ENCODE data around the gene ADGRL2. TPM values are rescaled to one million over a fixed set of nuclear protein-coding genes. Genes with fewer than 3 reads are reported as not detected.

Gene ADGRL2
- polyA plus RNA-seq, 12 donors: 44.5 to 141 (median 77.9) TPM; not detected in 1

DNA sequence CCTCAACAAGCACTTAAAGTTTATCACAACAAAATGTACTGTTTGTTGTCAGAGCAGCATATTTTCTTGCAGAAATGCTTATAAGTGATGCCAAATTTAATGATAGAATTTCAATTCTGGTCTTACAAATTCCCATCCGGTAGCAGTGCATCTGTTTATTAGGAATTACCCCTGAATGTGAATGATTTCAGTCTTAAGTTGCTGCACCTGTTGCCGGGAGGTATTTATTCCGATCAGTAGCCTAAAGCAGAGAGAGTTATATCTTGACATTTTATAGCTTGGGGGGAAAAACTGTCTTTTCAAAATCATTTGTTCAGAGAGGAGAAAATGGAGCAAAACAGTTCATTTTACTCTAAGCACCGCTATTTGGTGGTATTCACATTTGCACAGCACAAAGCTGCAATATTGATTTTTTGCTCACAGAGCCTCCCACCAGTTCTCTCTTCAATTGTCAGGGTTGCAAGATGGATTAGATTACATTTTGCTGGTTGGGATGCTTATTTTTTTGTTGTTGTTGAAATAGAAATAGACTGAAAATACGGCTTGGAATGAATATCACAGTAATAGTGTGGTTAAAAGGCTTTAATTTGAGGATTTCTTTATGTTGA lies 98.6 kb downstream of the ADGRL2 start:
- no peak for DNase-seq

DNA sequence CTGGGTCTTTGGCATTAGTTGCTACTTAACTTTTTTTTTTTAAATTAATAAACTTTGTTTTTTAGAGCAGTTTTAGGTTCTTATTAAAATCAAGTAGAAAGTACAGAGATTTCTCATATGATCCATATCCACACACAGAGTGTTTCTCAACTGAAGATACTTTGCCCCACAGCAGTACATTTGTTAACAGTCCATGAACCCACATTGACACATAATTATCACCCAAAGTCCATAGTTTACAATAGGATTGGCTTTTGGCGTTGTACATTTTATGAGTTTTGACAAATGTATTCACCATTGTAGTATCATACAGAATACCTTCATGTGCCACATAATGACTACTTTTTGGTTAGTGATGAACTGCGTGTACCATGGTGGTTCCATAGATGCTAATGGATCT lies 106.8 kb downstream of the ADGRL2 start:
- DNase-seq: no peak

DNA sequence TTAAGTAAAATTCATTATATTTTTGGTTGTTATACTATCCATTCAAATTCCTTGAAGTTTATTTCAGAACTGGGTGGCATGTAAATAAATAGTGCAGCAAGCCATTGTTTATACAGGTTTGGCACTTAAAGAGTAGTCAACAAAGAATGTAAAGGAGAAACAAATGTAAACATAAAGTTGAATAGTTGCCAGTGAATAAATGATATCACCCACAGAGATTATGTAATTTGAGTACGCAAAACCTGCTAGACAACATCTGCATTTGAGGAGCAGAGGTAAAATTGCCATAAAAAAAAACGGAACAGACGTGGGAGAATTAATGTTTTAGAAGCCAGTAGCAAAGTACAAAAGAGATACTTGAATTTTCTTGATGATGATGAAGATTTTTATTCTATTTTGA lies 111.6 kb downstream of the ADGRL2 start:
- no peak for DNase-seq

DNA sequence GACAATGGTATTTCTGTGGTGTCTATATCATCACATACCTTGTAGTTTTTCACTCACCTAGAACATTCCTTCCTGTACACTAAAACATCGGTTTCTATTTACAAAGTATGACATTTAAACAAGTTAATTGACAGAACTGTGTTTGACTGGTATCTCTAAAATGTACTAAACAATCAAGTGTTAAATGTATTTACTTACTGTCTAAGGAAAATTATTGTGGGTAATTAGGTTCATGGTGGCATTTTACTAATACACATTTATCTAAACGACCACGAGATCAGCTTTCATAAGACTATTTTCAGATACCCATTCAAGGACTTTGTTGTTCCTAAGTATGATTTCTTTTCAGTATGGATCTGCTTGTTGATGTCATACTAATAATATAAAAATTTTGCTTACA lies 115.2 kb downstream of the ADGRL2 start:
- no peak for DNase-seq

DNA sequence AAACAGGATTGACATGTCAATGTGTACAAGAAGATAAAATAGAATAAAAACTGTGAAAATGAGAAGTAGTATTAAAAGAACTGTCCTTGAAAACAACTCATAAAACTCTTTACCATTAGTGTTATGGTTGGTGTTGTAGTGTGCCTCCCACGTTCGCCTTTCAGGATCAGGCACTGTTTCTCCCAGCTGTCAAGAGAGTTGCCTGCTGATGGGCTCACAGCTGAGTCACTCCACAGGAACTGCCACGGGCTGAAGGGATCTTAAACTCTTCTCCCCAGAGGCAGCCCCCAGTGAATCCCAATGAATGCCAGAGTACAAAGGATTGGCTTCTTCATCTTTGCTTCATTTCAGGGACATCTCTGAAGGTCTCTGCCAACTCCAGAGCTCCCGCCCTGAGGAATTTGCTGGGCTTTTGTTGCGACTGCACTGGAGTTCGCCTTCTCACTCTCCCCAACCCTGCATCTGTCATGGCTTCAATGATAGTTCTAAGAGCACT lies 119.6 kb downstream of the ADGRL2 start:
- DNase-seq: no peak

DNA sequence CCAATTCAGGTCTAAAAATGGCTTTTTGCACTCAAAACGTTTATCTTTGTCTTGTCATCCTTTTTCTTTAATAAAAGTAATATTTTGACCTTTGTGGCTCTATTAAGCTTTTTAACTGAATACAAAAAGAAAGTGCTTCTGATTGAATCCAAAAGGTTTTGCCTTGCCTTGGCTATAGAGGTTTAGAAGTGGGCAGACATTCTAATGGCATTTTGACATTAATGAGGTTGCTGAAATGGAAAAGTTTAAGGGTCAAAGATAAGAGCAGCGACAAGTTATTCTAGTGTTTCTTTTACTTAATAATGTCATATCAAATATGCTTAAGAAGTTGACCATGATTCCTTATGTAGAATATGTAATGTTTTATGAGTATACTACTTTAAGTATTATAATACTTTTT lies 120.2 kb downstream of the ADGRL2 start:
- DNase-seq: no peak

DNA sequence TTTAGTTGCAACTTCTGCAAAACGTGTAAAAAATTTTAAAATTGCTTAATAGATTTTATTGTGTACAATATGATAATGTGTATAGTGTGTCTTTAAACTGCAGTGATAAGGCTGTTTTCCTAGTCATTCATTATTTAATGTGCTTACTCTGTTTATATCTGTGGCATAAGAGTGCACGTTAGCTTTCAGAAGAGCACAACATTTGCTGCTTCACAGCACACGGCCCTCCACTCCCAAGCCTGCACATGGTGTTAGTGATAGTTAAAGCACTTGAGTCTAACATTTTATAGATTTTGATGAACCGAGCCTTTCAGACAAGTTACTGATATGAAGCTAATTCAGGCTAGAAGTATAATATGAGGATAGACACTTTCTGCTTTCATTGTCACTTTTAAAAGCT lies 120.6 kb downstream of the ADGRL2 start:
- no peak for DNase-seq

DNA sequence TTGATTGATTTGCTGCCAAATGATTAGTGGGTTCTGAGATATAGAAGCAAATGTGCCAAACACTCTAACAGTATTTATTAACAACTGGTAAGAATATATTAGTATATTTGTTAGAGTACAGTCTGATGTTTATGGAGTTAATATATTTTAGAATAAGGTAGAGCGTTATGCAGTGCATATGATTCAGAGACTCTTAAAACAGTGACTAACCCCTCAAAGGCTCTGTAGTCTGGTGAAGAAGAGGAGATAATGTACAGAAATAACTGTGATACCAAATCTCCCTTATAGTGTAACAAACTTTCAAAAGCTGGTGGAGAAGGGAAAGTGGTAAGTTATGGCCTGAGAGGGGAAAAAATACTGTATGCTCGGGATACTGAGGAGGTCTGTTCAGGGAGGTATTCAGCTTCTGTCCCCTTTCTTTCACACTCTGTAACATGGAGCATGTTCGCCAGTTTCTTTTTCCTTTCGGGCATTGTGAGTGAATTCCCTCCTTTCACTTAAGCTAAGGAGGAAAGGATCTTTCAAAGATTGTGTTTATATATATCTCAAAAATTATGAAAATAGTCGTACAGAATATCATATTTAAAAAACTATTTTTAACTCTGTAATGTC lies 121.2 kb downstream of the ADGRL2 start:
- no peak for DNase-seq

DNA sequence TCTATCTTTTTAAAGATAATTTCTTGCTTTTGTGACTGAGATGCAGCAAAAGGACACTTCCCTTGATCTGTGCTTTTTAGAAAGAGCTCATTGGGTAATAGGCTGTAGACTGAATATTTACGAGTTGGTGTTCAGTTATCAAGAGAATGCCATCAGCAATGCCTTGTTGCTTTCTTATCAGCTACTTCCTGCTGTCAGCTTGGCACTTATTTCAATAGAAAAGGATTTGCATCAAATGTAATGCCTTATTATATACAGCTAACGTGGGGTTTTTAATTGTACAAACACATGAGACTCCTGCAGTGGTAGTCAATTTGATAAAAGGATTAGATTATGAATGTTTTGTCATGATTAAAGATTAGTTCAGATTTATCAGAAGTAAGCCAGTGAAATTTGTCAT lies 122.2 kb downstream of the ADGRL2 start:
- no peak for DNase-seq

DNA sequence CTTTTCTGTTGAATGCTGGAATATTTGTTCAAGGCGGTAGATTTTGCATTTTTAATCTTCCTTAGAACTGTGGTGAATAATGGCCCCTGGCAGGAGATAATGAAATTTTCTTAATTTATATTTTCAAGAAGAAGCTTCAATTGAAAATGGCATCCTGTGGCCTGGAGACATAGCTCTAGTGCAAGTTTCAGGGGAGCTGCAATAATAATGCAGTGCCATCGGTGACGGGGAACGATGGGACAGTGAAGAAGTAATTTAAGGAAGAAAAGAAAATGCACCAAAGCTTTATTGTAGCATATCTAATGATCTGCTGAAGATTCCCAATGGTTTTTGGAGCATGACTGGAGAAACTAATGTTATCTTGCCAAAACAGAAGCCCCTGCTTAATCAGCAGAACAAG lies 128.4 kb downstream of the ADGRL2 start:
- no peak for DNase-seq

DNA sequence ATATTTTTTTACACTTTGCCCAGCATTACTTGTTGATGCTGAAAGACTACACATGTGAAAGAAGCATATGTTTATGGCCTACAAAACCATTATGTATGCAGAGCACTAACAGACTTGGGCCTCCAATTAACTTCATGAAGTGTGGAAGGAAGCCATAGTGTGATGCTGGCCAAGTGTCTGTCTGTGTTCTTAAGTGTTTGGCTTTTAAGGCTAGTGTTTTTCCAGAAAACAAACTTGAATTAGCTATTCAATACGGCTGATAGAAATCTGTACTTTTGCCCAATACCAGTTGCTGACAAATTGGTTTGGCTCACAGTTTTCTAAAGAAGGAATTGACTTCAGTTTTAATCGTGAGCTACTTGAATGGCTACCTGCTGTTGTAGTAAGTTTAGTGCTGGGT lies 136.1 kb downstream of the ADGRL2 start:
- no peak for DNase-seq

DNA sequence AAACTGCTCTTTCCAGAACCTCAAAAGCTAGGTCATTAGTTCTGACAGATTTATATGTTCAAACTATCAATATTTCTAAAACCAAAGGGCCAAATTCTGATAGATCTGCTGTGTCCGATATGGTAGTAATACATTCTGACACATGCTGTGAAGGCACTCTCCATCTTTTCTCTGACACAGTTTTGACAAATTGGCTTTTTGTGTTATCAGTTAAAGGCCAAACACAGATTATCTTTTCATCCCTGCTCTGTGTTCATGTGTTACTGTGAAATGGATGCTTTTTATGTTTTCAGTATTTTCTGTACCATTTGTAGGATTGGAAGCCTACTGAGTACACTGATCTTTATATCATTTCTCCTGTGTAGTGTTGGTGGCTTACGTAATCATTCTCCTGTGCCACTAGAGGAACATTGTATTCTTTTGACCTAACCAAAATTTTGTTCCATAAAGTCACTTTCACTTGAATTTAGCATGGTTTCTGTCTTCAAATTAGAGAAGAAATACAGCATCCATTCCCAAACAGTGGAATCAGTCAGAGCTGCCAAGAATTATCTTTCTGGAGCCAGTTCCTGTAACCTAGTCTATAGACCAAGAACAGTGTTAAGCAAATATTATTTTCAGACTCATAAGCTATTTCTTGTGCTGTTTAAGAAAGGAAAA lies 137.2 kb downstream of the ADGRL2 start:
- DNase-seq: peak; percentile 63

DNA sequence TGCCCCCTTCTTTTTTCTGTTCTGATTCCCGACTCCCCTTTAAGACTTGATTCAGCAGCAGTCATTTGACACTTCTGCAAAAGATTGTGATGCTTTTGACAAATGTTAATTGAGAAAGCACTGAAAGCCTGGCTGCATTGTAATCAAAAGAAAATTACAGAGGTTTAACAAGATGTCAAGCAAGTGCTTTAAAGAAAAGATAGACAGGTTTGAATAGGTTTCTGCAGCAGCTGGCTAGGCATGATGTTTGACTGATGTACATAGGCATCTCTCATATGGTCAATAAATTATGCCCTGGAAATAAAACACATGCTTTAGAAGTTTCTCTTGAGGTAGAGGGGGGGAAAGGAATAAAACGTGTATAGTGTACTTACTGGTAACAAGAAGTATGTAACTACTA lies 147.8 kb downstream of the ADGRL2 start:
- DNase-seq: no peak

DNA sequence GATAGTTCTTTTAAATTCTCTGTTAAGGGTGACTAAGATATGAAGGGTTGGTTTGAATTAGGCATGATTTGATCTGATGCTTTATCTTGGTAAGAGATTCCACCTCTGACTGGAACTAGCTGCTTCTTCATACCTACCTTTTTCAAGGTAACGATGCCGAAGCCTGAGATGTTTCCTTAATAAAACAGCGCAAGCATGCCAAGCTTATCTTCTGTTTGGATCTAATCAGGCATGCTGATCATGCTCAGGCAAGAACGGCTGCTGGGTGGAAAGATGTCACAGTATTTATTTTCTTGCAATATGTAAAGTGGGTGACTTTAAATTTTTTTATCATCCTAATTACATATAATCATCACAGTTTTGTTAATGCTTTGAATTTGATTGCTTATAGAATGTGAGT lies 148.7 kb downstream of the ADGRL2 start:
- DNase-seq: no peak

DNA sequence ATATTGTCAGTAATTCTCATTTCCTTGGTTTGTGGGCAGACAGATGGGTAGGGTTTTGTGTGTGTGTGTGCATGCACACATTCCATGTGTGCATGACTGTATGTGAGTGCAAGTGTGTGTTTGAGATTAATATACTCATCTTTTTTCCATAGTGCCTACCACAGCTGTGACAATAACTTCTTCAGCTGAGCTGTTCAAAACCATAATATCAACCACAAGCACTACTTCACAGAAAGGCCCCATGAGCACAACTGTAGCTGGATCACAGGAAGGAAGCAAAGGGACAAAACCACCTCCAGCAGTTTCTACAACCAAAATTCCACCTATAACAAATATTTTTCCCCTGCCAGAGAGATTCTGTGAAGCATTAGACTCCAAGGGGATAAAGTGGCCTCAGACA lies 149.3 kb downstream of the ADGRL2 start:
- DNase-seq: no peak

DNA sequence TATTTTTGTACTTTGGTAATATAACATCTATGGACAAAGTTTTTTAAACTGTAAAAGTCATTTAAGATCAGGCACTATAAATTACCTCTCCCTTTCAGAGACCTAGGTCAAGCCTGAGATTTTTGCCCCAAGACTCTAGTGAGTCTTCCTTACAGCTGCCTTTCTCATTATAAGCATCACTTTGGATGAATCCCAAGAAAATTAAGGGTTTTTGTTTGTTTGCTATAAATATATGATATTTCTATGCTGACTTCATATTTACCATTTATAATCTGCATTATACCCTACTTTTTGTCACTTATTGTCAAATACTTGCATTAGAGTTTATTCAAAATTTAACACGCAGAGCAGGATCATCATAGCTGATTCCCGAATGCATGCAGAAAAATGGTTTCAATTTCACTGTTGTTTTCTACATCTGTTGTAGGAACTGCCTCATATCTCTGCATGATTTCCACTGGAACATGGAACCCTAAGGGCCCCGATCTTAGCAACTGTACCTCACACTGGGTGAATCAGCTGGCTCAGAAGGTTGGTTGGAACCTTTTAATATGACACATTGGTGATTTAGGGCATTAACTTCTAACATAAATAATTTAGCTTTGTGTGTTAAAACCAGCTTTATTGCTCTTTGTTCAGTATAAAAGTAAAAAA lies 150.0 kb downstream of the ADGRL2 start:
- peak; percentile 25 for DNase-seq

DNA sequence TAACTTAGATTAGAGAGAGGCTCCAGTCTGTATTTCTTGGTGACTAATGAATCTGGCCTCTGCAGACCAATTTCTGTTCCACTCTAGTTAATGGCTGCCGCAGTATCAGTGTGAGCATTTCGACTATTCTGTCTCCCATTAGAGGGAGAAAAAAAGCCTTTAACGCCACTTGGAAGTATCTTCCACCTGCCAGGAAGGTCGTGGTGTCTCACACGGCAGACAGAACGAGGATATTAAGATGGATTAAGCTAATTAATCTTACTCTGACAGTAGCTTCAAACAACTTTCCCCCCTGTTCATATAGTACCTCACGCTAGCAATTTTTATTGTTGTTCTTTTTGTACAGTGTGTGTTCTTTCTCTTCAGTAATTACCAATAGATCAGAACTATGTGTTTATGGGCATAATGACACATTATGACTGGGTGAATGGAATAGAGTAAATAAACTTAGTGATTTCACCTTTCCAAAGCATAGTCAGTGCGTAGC lies 153.8 kb downstream of the ADGRL2 start:
- no peak for DNase-seq

DNA sequence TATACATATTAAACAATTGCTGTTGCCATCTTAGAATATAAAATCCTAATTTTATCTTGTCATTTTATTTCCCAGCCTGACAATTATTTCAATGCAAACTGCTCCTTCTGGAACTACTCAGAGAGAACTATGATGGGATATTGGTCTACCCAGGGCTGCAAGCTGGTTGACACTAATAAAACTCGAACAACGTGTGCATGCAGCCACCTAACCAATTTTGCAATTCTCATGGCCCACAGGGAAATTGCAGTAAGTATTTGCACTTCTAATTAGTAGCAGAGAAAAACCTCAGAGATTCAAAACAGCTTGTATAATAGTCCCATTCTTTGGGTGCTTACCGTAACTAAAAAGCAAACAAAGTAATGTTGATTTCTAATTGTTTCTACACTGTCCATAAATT lies 167.2 kb downstream of the ADGRL2 start:
- DNase-seq: no peak

DNA sequence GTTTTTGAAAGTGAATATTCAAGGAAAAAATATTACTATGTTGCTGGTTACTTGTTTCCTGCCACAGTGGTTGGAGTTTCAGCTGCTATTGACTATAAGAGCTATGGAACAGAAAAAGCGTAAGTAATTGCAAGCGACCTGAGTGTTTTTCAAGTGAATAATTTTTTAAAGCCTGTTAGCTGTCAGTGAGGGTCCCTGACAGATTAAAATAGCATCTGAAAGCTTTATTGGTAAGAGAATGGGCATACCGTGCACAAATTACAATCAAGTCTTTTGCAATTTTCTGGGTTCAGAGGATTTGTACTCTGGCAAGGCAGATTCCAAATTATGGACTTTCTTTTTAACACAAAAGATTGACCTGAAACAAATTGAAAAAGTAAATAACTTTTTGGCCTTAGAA lies 169.7 kb downstream of the ADGRL2 start:
- DNase-seq: no peak

DNA sequence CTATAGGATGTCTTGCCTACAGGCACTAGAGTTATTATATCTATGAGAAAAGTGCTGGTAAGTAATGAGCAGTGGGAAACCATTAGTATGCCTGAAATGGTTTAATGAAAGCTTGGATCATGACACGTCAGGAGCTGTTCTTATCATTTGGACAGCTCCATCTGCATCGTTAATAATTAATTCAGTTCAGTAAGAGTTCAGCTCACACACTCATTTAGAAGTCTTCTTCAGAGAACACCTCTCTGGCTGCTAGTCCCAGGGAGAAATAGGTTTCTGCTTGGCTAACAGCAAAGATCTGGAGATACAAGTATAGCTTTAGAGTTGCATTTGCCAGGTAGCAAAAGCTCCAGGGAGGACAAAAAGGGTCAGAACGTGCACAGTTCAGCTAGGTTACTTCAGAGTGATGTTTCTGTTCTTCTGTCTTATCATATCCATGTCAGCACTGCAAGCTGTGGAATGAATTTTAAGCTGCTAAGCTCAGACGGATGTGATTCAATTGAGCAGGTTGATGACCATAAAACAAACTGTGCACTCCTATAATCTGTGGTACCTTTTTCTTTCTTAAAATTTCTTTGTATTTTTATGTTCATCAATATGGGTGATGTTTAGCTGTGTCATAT lies 173.6 kb downstream of the ADGRL2 start:
- DNase-seq: no peak

DNA sequence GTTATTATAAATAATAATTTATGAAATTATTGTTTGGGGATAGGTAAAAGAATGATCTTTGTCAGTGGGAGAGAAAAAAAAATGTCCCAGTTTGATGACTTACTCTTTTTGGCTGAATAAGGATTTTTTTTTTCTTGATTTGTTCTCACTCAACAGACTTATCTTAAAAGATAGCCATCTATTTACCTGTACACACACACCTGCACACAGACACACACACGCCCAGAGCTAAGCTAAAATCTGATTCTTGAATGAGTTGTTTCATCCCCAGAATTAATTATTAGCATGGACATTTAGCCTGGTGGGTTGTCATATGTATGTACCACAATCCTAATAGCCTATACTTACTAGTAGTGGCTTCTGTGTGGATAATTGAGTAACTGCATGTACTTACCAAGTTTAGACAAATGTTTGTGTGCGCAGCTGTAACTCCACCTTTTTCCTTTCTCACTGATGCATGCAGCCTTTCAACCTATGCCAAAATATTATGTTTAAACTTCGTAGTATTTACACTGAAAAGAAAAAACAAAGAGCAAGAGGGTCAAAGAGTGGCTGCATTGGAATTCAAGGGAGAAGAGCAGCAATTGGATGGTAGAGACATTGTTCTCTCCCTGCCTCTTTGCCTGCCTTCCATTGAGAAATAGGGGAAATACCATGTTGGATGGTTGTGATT lies 174.3 kb downstream of the ADGRL2 start:
- DNase-seq: no peak

DNA sequence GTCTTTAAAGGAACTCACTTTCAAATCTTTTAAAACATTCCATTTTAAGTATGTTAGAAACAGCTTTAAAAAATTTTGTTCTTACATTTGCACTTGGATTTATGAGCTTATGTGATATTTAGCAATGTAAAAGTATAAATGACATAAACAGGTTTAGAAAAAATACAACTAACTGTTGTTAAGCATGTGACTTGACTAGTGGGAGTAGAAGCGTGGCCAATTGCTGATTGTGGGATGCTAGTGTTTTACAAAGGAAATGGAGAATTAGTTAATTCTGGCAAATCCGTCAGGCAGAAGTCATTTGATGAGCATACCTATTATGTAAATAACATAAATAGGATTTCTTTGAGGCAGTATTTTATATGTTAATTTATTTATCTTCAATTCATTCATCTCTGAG lies 175.8 kb downstream of the ADGRL2 start:
- no peak for DNase-seq
